Effector CD8-positive, alpha-beta T cell (primary cell): Measurements from ENCODE around the gene OR2T4.

Experiments
- DNase-seq: peaks from one replicate; lab custom pipeline; 2025; lab: John Stamatoyannopoulos, UW
- total RNA-seq, 4 experiments: gene quantifications; one replicate each; lab custom pipeline; 2026; lab: John Stamatoyannopoulos, UW

OR2T4 gene, protein sequence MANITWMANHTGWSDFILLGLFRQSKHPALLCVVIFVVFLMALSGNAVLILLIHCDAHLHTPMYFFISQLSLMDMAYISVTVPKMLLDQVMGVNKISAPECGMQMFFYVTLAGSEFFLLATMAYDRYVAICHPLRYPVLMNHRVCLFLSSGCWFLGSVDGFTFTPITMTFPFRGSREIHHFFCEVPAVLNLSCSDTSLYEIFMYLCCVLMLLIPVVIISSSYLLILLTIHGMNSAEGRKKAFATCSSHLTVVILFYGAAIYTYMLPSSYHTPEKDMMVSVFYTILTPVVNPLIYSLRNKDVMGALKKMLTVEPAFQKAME
- 0 reads per million in 4 experiments for total RNA-seq

DNA sequence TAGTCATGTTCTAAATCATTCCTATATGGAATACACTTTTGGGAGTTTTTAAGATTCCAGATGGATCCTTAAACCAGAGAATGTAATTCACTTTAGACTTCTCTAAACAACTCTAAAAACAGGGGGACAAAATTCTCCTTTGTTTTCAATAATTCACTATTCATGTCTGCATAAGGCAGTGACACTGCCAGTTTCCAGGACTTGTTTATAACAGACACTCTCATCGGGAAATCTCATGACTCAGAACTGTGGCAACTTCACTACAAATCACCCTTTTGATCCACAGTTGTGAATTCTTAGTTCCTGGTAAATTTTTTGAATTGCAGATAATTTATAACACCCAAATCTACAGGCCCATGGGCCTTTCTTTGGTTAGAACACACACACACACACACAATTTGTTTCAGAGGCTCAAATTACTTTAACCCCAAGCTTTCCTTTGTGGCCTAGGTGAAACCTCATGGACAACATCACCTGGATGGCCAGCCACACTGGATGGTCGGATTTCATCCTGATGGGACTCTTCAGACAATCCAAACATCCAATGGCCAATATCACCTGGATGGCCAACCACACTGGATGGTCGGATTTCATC lies at the start of gene OR2T4:
TSS of gene OR2T4 (plus strand) at position 545 of the 595 bp plus-strand sequence. CDS start at position 545, 0 bp downstream.
- DNase-seq, result no peak

GRCh38 chr1:248316796-248317195 lies 44.7 kb upstream of the OR2T4 start:
- no peak for DNase-seq

- no peak for DNase-seq
These were observed 37.0 kb upstream of the OR2T4 start, which contains the start of gene OR2M7 for GRCh38 chr1:248324468-248324867. Gene OR2M7, minus strand, starts transcription at chr1:248324568. Its CDS starts 0 bp downstream, at chr1:248324568.

DNA sequence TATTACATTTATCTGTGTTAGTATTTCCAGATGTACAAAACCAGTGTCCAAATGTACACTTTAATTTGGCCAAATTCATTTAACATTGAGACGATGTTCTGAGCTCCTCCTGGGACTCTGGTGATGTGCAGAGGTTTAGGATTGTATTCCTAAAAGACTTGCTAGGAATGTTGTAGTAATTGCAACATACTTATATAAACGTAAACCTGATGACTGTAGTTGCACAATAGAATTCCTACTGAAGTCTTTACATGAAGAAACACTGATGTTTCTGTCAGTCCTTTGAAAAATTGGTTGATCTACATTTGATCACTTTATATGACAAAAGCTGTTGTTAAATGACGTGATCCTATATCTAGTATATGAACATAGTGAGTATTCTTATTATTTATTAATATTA lies 18.0 kb upstream of the OR2T4 start:
- DNase-seq, result no peak

DNA sequence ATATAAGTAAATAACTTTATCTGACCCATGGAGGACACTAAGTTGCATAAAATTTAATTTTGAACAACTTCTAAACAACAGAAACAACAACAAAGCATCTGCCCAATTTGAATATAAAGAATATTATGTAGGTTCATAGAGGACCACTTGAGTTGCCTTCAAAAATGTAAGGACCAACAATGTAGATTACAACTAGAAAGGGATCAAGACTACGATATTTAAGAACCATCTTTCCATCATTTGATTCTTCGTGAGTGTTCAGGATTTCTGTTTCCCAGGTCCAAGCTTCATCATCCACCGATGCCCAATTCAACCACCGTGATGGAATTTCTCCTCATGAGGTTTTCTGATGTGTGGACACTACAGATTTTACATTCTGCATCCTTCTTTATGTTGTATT lies 13.0 kb upstream of the OR2T4 start, which contains the start of gene OR14C36:
TSS of gene OR14C36 (plus strand) at position 301 of the 400 bp plus-strand sequence. CDS start at position 301, 0 bp downstream.
- no peak for DNase-seq

DNA sequence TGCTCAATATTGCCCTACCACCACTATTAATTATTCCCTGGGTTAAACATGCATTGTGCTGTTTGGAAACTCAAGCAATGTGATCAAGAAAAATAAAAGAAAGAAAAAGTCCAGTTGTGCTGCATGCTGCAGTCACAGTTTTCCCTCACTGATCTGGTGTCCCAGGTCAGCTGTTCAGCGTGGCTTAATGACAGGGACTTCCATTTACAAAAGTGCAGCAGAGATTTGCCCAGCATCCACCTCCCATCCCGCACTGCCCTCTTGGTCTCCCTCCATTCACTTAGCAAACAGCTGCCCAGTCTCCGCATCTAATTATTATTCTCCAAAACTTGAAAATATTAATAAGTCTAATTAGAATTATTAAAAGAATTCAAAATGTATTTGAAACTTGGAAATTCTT lies 2.0 kb upstream of the OR2T4 start:
- DNase-seq, result no peak

DNA sequence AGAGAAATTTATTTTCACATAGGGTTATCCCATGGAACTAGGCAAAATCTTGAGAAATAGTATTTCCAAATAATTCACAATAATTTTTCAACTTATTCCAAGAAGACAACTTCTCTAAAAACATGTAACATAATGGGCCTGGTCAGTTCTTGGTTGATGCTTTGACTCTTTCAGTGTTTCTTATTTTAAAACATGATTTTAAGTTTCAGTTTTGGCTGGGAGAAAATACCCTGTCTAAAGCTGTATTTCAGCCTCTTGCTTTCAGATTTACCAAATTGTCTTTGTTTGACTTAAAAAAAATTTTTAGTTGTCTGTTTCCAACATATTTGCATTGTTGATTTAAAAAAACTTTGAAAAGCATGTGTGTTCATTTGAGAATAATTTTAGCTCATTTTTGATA lies 5.1 kb downstream of the OR2T4 start:
- DNase-seq, result no peak

- no peak for DNase-seq
These were observed 10.9 kb downstream of the OR2T4 start for GRCh38 chr1:248372394-248372793.

DNA sequence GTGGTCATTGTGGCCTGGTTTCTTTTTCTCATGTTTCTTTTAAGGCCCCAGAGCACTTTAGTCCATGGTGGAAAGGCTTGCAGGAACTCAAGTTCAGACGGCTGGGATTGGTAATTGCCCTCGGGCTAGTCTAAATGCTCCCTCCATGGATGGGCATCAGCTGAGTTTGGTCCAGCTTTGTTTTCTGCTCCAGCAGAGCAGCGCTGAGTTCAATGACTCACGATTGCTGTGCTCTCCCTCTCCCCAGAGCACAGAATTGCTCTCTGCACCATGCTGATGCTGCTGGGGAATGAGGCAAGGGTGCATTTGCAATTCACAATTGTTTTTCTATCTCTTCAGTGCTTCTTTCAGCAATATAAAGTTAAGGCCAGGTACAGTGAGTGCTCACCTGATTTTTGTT lies 12.3 kb downstream of the OR2T4 start:
- no peak for DNase-seq

DNA sequence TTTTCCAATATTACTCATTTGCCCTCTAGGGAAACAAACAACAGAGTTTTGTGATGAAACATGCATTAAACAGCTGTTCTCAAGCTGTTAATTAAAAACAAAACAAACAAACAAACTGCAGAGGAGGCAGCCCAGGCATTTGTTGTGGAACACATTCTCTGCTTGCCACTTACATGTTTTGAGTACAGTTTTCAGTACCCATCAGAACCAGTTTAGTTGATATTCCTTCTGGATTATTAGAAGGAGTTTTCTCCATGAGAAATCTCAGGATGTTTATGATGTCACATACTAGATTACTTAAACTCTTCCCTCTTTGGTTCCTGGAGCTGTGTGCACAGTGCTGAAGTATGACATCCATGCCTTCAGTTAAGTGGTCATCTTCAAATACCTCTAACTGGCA lies 14.0 kb downstream of the OR2T4 start, which contains the start of gene OR2T6:
TSS of gene OR2T6 (plus strand) at position 301 of the 400 bp plus-strand sequence. CDS start 11,863 bp downstream, outside the sequence.
- DNase-seq, result no peak

- DNase-seq, result no peak
These were observed 15.5 kb downstream of the OR2T4 start for GRCh38 chr1:248376916-248377315.

DNA sequence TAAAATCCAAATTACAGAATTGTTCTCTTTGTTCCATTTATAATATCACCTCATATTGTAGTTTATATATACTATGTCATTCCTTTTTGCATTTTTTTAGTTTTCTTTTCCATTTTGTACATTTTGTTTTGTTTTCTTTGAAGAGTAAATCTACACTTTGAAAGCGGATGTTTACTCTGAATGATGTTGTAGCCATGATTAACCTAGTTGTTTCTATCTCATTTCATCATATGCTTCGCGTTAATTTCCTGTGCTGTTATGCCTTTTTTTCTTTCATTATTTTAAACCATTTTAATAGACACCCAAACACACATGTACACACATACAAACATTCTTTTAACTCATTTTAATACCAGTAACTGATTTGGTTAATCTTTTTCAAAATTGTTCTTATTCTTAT lies 19.4 kb downstream of the OR2T4 start:
- no peak for DNase-seq

DNA sequence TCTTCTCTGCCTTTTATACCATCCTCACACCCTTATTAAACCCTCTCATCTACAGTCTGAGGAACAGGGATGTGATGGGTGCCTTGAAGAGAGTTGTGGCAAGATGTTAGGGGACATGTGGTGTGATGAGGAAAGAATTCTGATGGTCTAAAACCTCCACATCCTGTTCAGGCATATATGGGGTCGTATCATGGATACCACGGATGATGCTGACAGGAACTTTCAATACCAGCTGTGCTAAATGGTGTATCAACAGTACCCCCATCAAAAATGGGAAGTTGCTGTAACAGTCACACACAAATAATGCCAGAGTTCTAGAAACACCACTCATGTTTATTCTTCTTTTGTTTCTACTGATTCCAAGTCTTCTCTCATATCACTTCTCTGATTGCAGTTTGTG lies 27.0 kb downstream of the OR2T4 start:
- no peak for DNase-seq

- no peak for DNase-seq
These were observed 31.6 kb downstream of the OR2T4 start for GRCh38 chr1:248393050-248393449.

DNA sequence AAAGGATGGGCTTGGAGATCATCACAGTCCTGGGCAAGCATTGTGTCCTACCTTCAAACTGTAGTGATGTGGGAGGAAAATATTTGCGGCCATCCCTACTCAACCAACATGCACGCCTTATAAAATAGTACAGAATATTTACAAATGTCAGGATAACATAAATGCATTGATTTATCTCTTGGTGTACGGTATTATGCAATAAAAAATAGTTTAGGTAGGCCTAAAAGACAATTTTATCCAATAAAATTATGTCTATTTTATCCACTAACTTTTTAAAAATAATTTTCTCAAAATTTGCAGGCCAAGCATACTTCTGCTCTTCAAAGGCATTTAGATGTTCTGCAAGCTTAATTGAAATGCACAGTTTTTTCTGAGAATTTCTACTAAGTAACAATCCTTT lies 41.3 kb downstream of the OR2T4 start, which contains the start of gene OR2T1:
TSS of gene OR2T1 (plus strand) at position 301 of the 400 bp plus-strand sequence. CDS start 3,100 bp downstream, outside the sequence.
- no peak for DNase-seq

- peak; percentile 62 for DNase-seq
These were observed 42.6 kb downstream of the OR2T4 start for GRCh38 chr1:248404024-248404423.

DNA sequence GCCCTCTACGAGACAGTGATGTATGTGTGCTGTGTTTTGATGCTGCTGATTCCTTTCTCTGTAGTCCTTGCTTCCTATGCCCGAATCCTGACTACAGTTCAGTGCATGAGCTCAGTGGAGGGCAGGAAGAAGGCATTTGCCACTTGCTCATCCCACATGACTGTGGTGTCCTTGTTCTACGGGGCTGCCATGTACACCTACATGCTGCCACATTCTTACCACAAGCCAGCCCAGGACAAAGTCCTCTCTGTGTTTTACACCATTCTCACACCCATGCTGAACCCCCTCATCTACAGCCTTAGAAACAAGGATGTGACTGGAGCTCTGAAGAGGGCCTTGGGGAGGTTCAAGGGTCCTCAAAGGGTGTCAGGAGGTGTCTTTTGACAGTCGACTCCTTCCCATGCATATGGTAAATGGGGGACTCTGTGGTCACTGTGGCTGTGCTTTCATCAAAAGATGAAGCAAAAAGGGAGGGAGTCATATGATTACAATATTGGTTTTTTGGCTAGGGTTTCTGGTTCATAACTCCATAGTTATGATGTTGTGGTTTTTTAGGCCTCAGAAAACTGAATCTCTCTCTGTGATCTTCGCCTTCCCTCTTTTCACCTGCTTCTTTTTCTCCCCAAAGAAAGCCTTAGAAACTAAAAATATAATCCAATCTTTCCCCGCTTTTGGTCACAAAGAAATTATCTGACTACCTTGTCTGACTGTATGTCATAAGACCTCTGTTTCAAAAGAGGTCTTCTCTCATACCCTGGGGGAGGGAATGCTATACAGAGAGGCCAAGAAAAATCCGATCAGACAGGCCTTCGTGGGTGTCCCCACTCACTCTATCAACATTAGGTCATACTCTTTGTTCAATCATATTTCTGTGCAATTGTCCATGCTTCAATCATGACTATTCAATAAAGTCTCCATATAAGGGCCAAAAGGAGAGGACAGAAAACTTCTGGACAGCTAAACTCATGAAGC lies 45.5 kb downstream of the OR2T4 start:
- no peak for DNase-seq
